ENCODE results near the gene MEX3A.
"Not testable (repeated sequence)": the region's sequence is repeated elsewhere in the genome, so short reads cannot be mapped to it uniquely, and the experiment has no call there.

The MEX3A gene

GRCh38 chr1:156082309-156083091, at the start of gene MEX3A:
Gene MEX3A, minus strand, starts transcription at chr1:156082465. Its CDS starts 467 bp downstream, at chr1:156081998.
- DNase-seq (ENCODE audit: low read depth in 2 of 2): peak in 1 of 2 donors; percentile 52

- DNase-seq (ENCODE audit: low read depth in 2 of 2): no peak
These were observed 48.3 kb upstream of the MEX3A start for GRCh38 chr1:156130578-156130942.

- peak in 1 of 2 donors; percentile 59 for DNase-seq (ENCODE audit: low read depth in 2 of 2)
These were observed 47.7 kb upstream of the MEX3A start for GRCh38 chr1:156129687-156130577.

- no peak for DNase-seq (ENCODE audit: low read depth in 2 of 2)
These were observed 46.7 kb upstream of the MEX3A start for GRCh38 chr1:156128654-156129597.

GRCh38 chr1:156128308-156128653, 46.0 kb upstream of the MEX3A start:
- DNase-seq (ENCODE audit: low read depth in 2 of 2): no peak

GRCh38 chr1:156126630-156127534, 44.6 kb upstream of the MEX3A start:
- DNase-seq (ENCODE audit: low read depth in 2 of 2): peak; percentile 74 to 75

- DNase-seq (ENCODE audit: low read depth in 2 of 2): peak in 1 of 2 donors; percentile 50
These were observed 43.9 kb upstream of the MEX3A start for GRCh38 chr1:156126043-156126629.

- DNase-seq (ENCODE audit: low read depth in 2 of 2): not testable (repeated sequence)
These were observed 43.3 kb upstream of the MEX3A start for GRCh38 chr1:156125544-156125943.

GRCh38 chr1:156124557-156125483, 42.6 kb upstream of the MEX3A start:
- DNase-seq (ENCODE audit: low read depth in 2 of 2): no peak

- DNase-seq (ENCODE audit: low read depth in 2 of 2): peak in 1 of 2 donors; percentile 61
These were observed 41.3 kb upstream of the MEX3A start for GRCh38 chr1:156123356-156124196.

GRCh38 chr1:156122519-156123355, 40.5 kb upstream of the MEX3A start:
- no peak for DNase-seq (ENCODE audit: low read depth in 2 of 2)

GRCh38 chr1:156122086-156122485, 39.8 kb upstream of the MEX3A start:
- DNase-seq (ENCODE audit: low read depth in 2 of 2): no peak

GRCh38 chr1:156121457-156121856, 39.2 kb upstream of the MEX3A start:
- no peak for DNase-seq (ENCODE audit: low read depth in 2 of 2)

GRCh38 chr1:156121005-156121404, 38.7 kb upstream of the MEX3A start:
- DNase-seq (ENCODE audit: low read depth in 2 of 2): not testable (repeated sequence)

- DNase-seq (ENCODE audit: low read depth in 2 of 2): no peak
These were observed 38.1 kb upstream of the MEX3A start for GRCh38 chr1:156120318-156120717.

GRCh38 chr1:156119503-156120209, 37.4 kb upstream of the MEX3A start:
- no peak for DNase-seq (ENCODE audit: low read depth in 2 of 2)
